DND-41 (cell line): Measurements from ENCODE around the gene FIG4.
A peak's percentile ranks its signal among the peaks of the same experiment; 100 is the strongest.

ENCODE experiments used
- ATAC-seq: fragments of 200-7000 bp; cut with Tn5 transposase; 3 replicates; pipeline ENCODE4 v1.9.1; 2021; ENCODE audit warnings: low read depth; ENCODE audit not compliant: insufficient read depth
- DNase-seq: peaks from one replicate; pipeline ENCODE4 v3.0.0-alpha.2; 2020
- H2AFZ ChIP-seq: 2 replicates; pipeline ENCODE4 v1.6.0; 2012; ENCODE audit warnings: low read depth, low read length
- H3K27ac ChIP-seq: 2 replicates; pipeline ENCODE4 v1.5.1; 2012; ENCODE audit warnings: low read length, inconsistent platforms
- H3K27me3 ChIP-seq: fragments of 200-600 bp; sonication (generic); 2 replicates; pipeline ENCODE4 v1.6.0; 2012; ENCODE audit warnings: low read length, mild to moderate bottlenecking, inconsistent platforms; ENCODE audit not compliant: insufficient read depth, poor library complexity
- H3K36me3 ChIP-seq: 2 replicates; pipeline ENCODE4 v1.5.1; 2012; ENCODE audit warnings: low read length, inconsistent platforms; ENCODE audit not compliant: insufficient read depth
- H3K4me1 ChIP-seq: 2 replicates; pipeline ENCODE4 v1.5.1; 2012; ENCODE audit warnings: mild to moderate bottlenecking, low read length; ENCODE audit not compliant: insufficient read depth
- H3K4me2 ChIP-seq: 2 replicates; pipeline ENCODE4 v1.6.0; 2012; ENCODE audit warnings: mild to moderate bottlenecking, moderate library complexity, low read length, inconsistent platforms; ENCODE audit not compliant: insufficient read depth
- H3K4me3 ChIP-seq, 2 experiments: fragments of 200-600 bp in 1 of 2; shearing (Covaris generic) in 1 of 2; 2 replicates each; pipeline ENCODE4 v1.5.1; 2012 to 2016; ENCODE audit warnings: inconsistent platforms in 2 of 2, low read length in 2 of 2, mild to moderate bottlenecking in 2 of 2, low read depth in 1 of 2, moderate library complexity in 1 of 2
- H3K79me2 ChIP-seq: 2 replicates; pipeline ENCODE4 v1.6.0; 2012; ENCODE audit warnings: low read length, inconsistent platforms; ENCODE audit not compliant: insufficient read depth
- H3K9ac ChIP-seq: 2 replicates; pipeline ENCODE4 v1.6.0; 2012; ENCODE audit warnings: low read depth, mild to moderate bottlenecking, inconsistent platforms, low read length, moderate library complexity
- H3K9me3 ChIP-seq: 2 replicates; pipeline ENCODE4 v1.5.1; 2012; ENCODE audit warnings: low read length, moderate library complexity, mild to moderate bottlenecking, inconsistent platforms; ENCODE audit not compliant: insufficient read depth, severe bottlenecking
- H4K20me1 ChIP-seq: 2 replicates; pipeline ENCODE4 v1.6.0; 2012; ENCODE audit warnings: low read length; ENCODE audit not compliant: insufficient read depth
- EZH2 ChIP-seq: IDR thresholded peaks from 3 replicates; pipeline ENCODE4 v1.6.1; 2012; ENCODE audit warnings: borderline replicate concordance, low read depth, mild to moderate bottlenecking, moderate library complexity, low read length, inconsistent platforms; ENCODE audit not compliant: severe bottlenecking
- TF ChIP-seq, protein P1 (sequence below): IDR thresholded peaks from 2 replicates; pipeline ENCODE4 v1.5.1; 2012; ENCODE audit warnings: borderline replicate concordance, low read length, moderate library complexity, mild to moderate bottlenecking; ENCODE audit not compliant: poor library complexity, severe bottlenecking; ENCODE audit errors: extremely low read depth

Gene FIG4

GRCh38 chr6:109690373-109690736 lies 741 bp upstream of the FIG4 start:
- Histone ChIP-seq H3K79me2 (no peaks in the 10 kb centered on the region), H3K27ac (peak overlapping the region; percentile 78), H3K4me3 (peak overlapping the region; percentile 63 to 83), H3K4me1 (peaks cover 28% of the 10 kb centered on the region), H4K20me1 (no peaks in the 10 kb centered on the region), H3K4me2 (peak overlapping the region; percentile 90), H3K36me3 (no peaks in the 10 kb centered on the region), H3K27me3 (no peaks in the 10 kb centered on the region), H3K9me3 (no peaks in the 10 kb centered on the region), H3K9ac (peak overlapping the region; percentile 68), H2AFZ (peak overlapping the region; percentile 96)
- ATAC-seq (peak; percentile 47), DNase-seq (peak; percentile 65)
- TF ChIP-seq, protein P1, sequence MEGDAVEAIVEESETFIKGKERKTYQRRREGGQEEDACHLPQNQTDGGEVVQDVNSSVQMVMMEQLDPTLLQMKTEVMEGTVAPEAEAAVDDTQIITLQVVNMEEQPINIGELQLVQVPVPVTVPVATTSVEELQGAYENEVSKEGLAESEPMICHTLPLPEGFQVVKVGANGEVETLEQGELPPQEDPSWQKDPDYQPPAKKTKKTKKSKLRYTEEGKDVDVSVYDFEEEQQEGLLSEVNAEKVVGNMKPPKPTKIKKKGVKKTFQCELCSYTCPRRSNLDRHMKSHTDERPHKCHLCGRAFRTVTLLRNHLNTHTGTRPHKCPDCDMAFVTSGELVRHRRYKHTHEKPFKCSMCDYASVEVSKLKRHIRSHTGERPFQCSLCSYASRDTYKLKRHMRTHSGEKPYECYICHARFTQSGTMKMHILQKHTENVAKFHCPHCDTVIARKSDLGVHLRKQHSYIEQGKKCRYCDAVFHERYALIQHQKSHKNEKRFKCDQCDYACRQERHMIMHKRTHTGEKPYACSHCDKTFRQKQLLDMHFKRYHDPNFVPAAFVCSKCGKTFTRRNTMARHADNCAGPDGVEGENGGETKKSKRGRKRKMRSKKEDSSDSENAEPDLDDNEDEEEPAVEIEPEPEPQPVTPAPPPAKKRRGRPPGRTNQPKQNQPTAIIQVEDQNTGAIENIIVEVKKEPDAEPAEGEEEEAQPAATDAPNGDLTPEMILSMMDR: no peak
- no peak for TF ChIP-seq EZH2

DNA sequence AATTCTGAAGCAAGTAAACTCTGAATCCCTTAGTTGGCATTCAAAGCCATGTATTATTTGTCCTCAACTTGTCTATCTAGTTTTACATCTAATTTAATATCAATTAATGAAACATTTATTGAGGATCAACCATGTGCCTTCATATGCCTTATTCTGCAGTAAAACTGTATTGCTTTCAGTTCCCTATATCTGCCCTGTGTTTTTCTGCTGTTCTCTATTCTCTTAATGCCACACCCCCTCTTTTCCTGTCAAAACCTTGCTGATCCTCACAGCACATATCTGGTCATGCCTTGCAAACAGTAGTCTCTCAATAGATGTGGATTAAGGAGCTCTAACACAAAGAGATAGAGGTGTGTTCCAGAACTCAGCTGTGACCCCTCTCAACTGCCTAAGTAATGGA lies 2.0 kb downstream of the FIG4 start:
- H3K4me2 ChIP-seq: peak overlapping the region; percentile 90; the same call in 1 of the 2 replicates
- no peak overlapping the region for H3K9ac ChIP-seq
- H3K79me2 ChIP-seq: no peaks in the 10 kb centered on the region
- TF ChIP-seq, protein P1: no peak
- TF ChIP-seq EZH2: no peak
- H3K4me1 ChIP-seq: peaks cover 28% of the 10 kb centered on the region
- H2AFZ ChIP-seq: no peak overlapping the region
- H3K36me3 ChIP-seq: no peaks in the 10 kb centered on the region
- H3K9me3 ChIP-seq: no peaks in the 10 kb centered on the region
- no peaks in the 10 kb centered on the region for H4K20me1 ChIP-seq
- no peak overlapping the region for H3K4me3 ChIP-seq
- no peaks in the 10 kb centered on the region for H3K27me3 ChIP-seq
- no peak overlapping the region for H3K27ac ChIP-seq
- ATAC-seq (no peak), DNase-seq (no peak)

DNA sequence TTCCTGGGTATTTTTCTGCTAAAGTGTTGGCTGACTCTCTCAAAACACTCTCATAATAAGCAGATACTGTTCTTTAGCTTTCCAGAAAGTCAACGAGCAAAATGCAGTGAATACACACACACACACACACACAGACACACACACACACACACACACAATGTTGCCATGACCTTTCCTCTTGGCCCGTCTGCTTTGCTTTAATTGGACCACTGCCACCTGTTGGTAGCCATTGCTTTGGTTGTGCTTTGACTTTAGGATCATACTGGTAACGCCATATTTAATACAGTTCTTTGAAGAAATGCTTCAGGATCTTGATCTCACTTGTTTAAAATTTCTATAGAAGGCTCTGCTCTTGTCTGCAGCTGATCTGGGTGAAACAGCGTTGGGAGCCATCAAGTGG lies 4.4 kb downstream of the FIG4 start:
- TF ChIP-seq EZH2: no peak
- TF ChIP-seq, protein P1: peak; percentile 36
- Histone ChIP-seq H3K4me1 (peaks cover 15% of the 10 kb centered on the region; the same call in 1 of the 2 replicates), H2AFZ (no peak overlapping the region), H4K20me1 (no peaks in the 10 kb centered on the region), H3K27ac (no peak overlapping the region), H3K9ac (no peak overlapping the region), H3K4me3 (no peak overlapping the region), H3K36me3 (no peaks in the 10 kb centered on the region), H3K9me3 (no peaks in the 10 kb centered on the region), H3K79me2 (no peaks in the 10 kb centered on the region), H3K27me3 (no peaks in the 10 kb centered on the region), H3K4me2 (no peak overlapping the region)
- DNase-seq: peak; percentile 13
- no peak for ATAC-seq

- TF ChIP-seq EZH2: no peak
- TF ChIP-seq, protein P1: no peak
- Histone ChIP-seq H4K20me1 (no peaks in the 10 kb centered on the region), H3K9ac (no peak overlapping the region), H3K36me3 (no peaks in the 10 kb centered on the region), H3K79me2 (no peaks in the 10 kb centered on the region), H3K4me1 (peaks cover 15% of the 10 kb centered on the region; the same call in 1 of the 2 replicates), H2AFZ (no peak overlapping the region), H3K27me3 (no peaks in the 10 kb centered on the region), H3K9me3 (no peaks in the 10 kb centered on the region), H3K4me2 (no peak overlapping the region), H3K27ac (no peak overlapping the region), H3K4me3 (no peak overlapping the region)
- no peak for DNase-seq
- ATAC-seq: no peak
These were observed 5.3 kb downstream of the FIG4 start for GRCh38 chr6:109696355-109696754.
